GM19467 (cell line): ENCODE results near the gene ADGRA1.

Experiments
- ATAC-seq: cut with Tn5 transposase; IDR thresholded peaks from one replicate; pipeline ENCODE4 v1.9.1; 2021; ENCODE audit warnings: mild to moderate bottlenecking, moderate library complexity; ENCODE audit not compliant: unreplicated experiment

Gene ADGRA1

DNA sequence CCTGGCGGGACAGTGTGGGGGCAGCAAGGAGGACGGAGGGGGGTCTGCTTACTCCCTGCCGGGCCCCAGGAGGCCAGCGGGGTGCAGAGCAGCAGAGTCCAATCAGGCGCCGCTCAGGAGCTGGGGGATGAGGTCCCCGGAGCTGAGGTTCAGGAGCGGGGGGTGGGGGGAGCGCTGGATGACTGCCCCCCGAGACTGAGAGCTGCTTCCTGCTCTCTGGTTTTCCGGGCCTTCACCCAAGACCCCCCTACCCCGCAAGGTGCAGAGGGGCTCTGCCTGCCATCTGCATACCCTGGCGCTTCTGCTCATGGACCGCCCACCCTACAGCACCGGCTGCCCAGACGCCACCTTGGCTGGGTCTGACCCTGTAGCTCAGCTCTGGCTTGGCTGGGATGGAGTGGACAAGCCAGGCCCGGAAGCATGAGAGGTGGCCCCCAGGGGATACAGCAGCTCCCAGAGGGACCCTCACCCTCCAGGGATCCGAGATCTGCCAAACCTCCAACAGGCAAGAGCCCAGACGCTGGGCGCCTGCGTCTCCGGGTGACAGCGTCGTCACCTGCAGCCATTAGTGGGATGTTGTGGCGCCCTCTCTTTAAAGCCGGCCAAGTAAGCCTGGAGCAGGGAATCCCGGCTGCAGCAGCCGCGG lies 73.2 kb downstream of the ADGRA1 start:
- ATAC-seq = no peak

- ATAC-seq = no peak
These were observed 73.9 kb downstream of the ADGRA1 start for GRCh38 chr10:133161486-133162109.

DNA sequence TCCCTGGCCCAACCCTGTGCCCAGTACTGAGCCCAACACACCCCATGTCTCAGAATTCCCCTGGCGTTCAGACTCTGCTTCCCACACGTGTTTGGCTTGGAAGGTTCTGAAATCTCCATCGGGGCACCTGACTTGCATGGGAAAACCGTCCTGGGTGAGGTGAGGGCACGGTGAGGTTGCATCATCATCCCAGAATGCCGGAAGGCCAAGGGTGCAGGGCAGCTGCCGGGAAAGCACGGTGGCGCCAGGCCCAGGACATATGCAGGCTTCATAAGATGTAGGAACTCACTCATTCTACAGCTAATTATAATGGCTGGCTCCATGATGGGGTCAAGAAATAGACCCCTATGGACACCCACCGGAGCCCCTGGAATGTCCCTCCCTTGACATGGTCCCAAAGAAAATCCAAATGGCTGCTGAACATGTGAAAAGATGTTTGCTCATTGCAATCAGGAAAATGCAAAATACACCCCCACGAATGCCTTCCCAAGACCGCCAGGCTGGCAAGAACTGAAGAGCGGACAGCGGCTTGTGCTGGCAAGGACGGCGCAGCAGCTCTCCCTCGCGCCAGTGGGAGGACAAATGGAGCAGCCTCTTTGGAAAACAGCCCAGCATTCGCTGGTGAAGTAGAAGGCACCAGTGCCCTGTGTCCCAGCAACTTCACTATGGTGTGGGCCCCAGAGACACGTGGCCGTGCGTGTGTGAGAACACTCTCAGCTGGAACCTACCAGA lies 74.6 kb downstream of the ADGRA1 start:
- ATAC-seq = no peak

GRCh38 chr10:133162910-133163856 lies 75.5 kb downstream of the ADGRA1 start:
- no peak for ATAC-seq

DNA sequence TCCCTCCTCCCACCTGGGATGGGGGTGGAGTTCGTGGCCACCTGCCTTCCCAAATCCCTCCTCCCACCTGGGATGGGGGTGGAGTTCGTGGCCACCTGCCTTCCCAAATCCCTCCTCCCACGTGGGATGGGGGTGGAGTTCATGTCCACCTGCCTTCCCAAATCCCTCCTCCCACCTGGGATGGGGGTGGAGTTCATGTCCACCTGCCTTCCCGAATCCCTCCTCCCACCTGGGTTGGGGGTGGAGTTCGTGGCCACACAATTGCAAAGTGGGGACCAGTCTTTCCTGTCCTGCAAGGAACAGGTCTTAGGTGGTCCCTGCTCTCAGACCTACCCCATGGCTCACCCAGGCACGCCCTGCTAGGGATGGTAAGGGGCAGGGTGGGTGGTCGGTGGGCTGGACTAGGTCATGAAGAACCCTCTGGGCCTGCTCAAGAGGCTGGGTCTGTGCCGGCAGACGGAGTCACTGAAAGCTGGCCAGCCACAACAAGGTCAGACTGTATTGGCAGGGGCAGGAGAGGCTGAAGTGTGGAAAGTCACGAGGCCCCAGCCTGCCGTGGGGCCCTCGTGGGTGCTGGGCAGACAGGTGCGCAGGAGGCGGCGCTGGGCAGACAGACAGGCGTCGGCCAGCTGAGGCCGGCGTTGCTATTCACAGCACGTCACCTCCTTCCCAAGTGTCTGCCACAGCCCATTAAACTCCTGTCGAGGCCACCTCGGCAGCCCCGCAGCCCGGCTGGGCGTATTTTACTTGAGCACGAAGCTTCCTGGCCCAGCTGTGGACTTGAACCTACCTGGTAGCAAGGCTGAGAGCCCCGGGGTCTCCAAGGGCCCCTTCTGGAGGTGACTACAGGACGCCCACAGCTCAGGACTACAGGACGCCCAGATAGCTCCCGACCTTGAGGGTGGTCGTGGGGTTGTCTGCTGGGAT lies 76.4 kb downstream of the ADGRA1 start:
- no peak for ATAC-seq

DNA sequence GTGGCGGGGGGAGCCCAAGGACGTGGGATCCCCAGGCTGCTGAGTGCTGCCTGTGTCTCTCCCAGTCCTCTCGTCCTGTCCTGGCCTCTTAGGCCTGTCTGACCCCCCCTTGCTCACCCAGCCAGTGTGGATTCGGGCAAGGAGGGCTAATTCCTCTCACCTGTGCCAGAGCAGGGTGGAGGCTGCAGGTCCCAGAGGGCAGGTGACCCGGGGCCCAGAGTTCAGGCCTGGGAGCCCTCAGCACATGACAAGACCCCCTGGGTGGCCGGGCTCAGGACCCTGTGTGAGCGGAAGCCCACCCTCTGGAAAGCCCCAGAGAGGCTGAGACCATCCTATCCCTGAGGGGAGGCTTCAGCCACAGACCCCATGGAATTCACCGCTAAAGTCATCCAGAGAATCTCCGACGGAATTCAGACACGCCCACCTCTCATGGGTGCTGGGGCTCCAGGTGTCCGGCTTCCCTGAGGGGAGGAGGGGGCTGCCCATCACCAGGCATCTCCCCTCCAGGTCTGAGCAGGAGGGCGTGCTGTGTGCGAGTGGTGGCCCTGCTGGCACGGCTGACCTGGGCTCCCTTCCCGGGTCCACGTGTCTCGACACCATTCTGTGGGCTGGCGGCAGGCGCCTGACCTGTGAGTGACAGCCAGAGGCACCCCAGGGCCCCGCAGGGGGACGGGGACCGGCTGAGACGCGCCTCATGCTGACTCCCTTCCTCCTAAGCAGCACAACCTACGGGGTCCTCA lies 77.3 kb downstream of the ADGRA1 start:
- no peak for ATAC-seq

DNA sequence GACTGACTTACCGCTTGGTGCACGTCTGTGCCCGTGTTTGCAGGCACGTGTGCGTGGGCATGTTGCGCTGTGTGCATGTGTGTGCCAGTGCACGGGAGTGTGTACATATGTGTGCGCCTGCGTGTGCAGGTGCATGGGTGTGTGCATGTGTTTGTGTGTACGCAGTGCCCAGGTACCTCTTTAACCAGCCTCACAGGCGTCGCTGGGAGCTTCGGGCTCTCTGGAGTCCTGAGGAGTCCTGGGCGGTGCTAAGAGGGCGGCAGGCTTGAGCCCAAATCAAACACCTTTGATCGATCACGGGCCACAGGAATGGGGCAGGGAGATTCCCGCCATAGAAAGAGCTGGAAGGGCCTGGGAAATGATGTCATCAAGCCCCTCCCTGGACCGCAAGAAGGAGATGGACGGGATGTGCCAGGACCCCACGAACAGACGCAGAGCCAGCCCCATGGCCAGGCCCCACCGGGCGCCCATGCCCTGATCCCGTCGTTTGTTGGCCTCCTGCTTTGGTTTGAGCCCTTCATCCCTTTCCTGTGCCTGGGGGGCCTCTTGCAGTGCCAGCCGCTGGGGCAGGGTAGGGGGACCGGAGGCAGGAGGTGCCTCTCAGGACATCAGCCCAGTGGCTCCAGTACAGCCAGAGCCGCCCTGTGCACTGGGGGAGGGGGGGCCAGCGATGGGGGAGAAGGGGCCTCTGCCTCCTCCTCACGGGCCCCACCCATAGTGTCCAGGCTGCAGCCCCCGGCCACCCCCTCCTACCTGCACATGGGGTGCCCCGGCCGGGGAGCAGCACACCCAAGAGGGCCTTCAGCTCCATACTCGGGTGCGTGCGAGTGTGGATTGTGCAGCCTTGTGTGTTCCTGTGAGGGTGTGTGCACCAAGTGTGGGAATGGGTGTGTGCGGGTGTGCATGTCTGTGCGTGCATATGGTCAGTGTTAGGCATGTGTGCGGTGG lies 78.1 kb downstream of the ADGRA1 start:
- ATAC-seq = no peak

GRCh38 chr10:133166504-133166827 lies 78.7 kb downstream of the ADGRA1 start:
- no peak for ATAC-seq

DNA sequence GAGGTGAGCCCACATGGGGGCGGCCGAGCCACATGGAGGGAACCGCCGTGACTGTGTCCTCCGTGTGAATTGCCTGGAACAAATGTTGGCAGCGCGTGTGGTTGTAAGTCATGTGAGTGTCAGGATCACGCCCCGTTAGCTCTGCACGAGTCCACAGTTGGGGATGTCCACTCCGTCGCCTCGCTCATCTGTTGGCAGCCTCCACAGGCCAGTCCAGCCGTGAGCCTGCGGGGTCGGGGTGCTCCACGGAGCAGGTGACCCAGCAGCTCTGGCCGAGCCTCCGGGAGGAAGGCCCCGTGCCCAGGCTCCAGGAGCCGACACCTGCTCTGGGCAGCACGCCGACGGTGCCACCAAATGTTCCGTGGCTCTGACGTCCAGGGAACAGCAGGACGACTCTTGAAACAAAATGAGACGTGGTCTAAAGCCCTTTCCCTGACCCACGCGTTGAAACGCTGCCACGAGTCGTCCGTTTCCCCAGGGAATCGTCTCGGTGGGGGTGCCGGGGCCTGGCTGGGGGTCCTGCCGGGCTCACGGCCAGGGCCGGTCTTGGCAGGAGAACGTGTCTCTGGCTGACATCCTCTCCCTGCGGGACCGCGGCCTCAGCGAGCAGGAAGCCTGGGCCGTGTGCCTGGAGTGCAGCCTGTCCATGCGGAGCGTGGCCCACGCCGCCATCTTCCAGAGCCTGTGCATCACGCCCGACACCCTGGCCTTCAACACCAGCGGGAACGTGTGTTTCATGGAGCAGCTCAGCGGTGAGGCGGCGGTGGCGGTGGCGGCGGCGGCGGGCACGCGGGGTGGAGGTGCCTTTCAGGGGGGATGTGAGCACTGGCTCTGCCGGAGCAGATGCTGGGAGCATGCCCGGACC lies 79.3 kb downstream of the ADGRA1 start:
- no peak for ATAC-seq

GRCh38 chr10:133167693-133168616 lies 80.2 kb downstream of the ADGRA1 start:
- no peak for ATAC-seq

GRCh38 chr10:133168617-133169031 lies 80.9 kb downstream of the ADGRA1 start:
- no peak for ATAC-seq

DNA sequence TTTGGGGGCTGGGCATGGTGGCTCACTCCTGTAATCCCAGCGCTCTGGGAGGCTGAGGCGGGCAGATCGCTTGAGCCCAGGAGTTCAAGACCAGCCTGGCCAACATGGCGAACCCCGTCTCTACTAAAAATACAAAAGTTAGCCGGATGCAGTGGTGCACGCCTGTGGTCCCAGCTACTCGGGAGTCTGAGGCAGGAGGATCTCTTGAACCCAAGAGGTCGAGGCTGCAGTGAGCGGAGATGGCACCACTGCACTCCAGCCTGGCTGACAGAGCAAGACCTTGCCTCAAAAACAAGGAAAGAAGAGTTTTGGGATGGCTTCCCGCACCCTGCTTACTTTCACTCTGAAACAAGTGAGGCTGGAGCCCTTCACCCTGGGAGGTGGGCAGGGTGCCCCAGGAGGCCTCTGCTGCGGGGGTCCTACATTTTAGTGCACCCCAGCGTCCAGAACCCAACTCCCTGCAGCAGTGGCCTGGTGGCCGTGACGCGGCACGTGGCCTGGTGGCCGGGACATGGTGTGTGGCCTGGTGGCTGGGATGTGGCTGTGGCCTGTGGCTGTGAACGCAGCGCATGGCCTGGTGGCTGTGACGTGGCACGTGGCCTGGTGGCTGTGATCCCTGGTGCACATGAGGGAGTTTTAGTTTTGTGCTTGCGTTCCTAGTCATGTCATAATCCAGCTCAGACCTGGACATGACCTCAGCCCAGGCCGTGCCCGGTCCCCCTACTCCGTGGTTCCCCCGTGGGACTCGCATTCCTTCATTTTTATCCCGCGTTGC lies 81.6 kb downstream of the ADGRA1 start:
- no peak for ATAC-seq

GRCh38 chr10:133170092-133170491 lies 82.4 kb downstream of the ADGRA1 start:
- ATAC-seq = no peak

DNA sequence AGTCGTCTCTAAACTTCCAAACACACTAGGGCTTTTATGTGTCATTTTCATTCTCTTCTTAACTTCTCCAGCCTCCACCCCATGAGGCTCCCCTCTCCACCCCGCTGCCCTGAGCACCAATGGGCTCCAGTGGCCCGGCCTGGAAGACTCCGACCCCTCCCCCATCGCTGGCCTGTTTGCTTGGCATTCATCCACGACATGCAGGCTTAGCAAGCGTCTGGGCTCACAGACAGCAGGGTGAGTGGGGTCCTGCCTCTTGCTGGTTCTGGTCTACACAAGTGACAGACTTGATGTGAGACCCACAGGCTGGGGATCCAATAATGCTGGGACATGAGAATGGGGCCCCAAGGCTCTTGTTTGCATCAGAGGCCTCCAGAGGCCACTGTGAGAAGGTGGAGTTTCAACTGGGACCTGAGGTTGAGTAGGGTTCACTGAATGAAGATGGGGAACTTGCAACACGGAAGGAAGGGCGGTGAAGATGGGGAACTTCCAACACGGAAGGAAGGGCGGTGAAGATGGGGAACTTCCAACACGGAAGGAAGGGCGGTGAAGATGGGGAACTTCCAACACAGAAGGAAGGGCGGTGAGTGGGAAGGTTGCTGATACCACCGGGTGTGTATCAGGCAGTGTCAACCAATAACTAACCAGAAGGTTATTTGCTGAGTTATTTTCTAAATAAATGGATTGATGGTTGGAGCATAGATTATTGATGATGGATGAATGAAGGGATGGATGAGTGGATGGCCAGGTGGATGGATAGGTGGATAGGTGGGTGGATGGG lies 86.3 kb downstream of the ADGRA1 start:
- ATAC-seq = no peak
